ENCODE results near the gene LRIG2.

DNA sequence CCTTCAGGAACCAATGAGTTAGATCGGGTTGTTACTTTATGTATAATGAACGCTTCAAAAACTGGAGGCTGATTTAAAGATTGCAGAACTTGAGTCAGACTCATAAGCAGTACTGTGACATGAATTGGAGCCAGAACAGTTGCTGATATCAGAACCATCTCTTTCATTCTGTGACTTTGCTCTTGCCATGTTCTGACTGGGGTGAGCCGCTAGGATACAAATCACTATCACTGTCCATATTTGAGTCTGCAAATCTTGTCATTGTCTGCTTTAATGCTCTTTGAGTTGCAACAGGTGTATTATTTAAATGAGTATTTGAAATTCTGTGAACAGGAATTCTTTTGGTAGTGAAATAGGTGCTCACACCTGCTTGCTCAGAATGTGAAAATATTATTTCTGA is 52.5 kb downstream of the LRIG2 start:
- TF ChIP-seq, protein P1, sequence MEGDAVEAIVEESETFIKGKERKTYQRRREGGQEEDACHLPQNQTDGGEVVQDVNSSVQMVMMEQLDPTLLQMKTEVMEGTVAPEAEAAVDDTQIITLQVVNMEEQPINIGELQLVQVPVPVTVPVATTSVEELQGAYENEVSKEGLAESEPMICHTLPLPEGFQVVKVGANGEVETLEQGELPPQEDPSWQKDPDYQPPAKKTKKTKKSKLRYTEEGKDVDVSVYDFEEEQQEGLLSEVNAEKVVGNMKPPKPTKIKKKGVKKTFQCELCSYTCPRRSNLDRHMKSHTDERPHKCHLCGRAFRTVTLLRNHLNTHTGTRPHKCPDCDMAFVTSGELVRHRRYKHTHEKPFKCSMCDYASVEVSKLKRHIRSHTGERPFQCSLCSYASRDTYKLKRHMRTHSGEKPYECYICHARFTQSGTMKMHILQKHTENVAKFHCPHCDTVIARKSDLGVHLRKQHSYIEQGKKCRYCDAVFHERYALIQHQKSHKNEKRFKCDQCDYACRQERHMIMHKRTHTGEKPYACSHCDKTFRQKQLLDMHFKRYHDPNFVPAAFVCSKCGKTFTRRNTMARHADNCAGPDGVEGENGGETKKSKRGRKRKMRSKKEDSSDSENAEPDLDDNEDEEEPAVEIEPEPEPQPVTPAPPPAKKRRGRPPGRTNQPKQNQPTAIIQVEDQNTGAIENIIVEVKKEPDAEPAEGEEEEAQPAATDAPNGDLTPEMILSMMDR (IDR thresholded peaks at IDR 0.05): no peak
- TF ChIP-seq POLR2AphosphoS5 (IDR thresholded peaks at IDR 0.05): no peak

Data from sigmoid colon (tissue), 4 donors.